Lung (tissue), 12 donors: ENCODE results near the gene JAML. TPM values are rescaled to one million over a fixed set of nuclear protein-coding genes. Genes with fewer than 3 reads are reported as not detected.

Experiments used
- ATAC-seq: fragments of 200-7000 bp; cut with Tn5 transposase; one replicate; pipeline ENCODE4 v1.9.1; 2020; ENCODE audit warnings: moderate number of reproducible peaks; ENCODE audit not compliant: insufficient read depth, low FRiP score
- DNase-seq, 3 donors: peaks; one replicate each; pipeline ENCODE4 v3.0.0-alpha.2; 2013 to 2017
- H3K27ac ChIP-seq, 2 donors: one replicate each; pipeline ENCODE4 v1.5.1; 2013; ENCODE audit warnings: mild to moderate bottlenecking in 2 of 2, moderate library complexity in 2 of 2, control low read depth in 1 of 2, inconsistent platforms in 1 of 2, low read depth in 1 of 2, low read length in 1 of 2
- H3K27me3 ChIP-seq, 3 donors: one replicate each; pipeline ENCODE4 v1.5.1; 2013; ENCODE audit warnings: low read length in 2 of 3; ENCODE audit not compliant: control insufficient read depth in 3 of 3, insufficient read depth in 3 of 3
- H3K36me3 ChIP-seq, 4 donors: one replicate each; pipeline ENCODE4 v1.5.1; 2013; ENCODE audit warnings: low read length in 4 of 4, mild to moderate bottlenecking in 1 of 4, moderate library complexity in 1 of 4; ENCODE audit not compliant: control insufficient read depth in 4 of 4, insufficient read depth in 4 of 4
- H3K4me1 ChIP-seq, 5 donors: one replicate each; pipeline ENCODE4 v1.5.1; 2013; ENCODE audit warnings: low read length in 5 of 5, mild to moderate bottlenecking in 2 of 5, moderate library complexity in 1 of 5; ENCODE audit not compliant: control insufficient read depth in 5 of 5, insufficient read depth in 5 of 5
- H3K4me3 ChIP-seq: one replicate; pipeline ENCODE4 v1.5.1; 2013; ENCODE audit warnings: mild to moderate bottlenecking, control low read depth, moderate library complexity
- H3K9ac ChIP-seq, 2 donors: one replicate each; pipeline ENCODE4 v1.5.1; 2013; ENCODE audit warnings: low read length in 2 of 2, control low read depth in 1 of 2; ENCODE audit not compliant: insufficient read depth in 1 of 2
- H3K9me3 ChIP-seq, 4 donors: one replicate each; pipeline ENCODE4 v1.5.1; 2013; ENCODE audit warnings: low read length in 3 of 4, mild to moderate bottlenecking in 1 of 4, moderate library complexity in 1 of 4; ENCODE audit not compliant: control insufficient read depth in 4 of 4, insufficient read depth in 3 of 4
- WGBS, 2 donors: extraction: QIAGEN DNeasy Blood & Tissue Kit; methylation state at CpG; one replicate each; pipeline ENCODE4 v1.1.7; 2013; 5-methylcytosine and 5-hydroxymethylcytosine counted together
- polyA plus RNA-seq, 2 donors: library from polyadenylated mRNA; stranded (reverse); fragments of 200-250 nt; gene quantifications; one replicate each; pipeline ENCODE4 v1.2.1, GENCODE V29; 2013
- total RNA-seq, 2 donors: library from RNA; depleted of rRNA in 1 of 2; stranded (reverse); fragments of >200 nt in 1 of 2; gene quantifications; one replicate each; pipeline ENCODE4 v1.2.1, GENCODE V29; 2014 to 2021
- TF ChIP-seq, protein P1 (sequence below): IDR thresholded peaks from 2 replicates; pipeline ENCODE4 v1.5.1; 2012; ENCODE audit warnings: mild to moderate bottlenecking; ENCODE audit errors: control extremely low read depth, extremely low read depth
- donor health status: control.
- donor health status: control.
- donor health status: Bipolar disorder and iron deficiency.
- donor health status: healthy.
- donor health status: DM: yes; HTN: yes; CAD: no.

Gene JAML
- total and polyA plus RNA-seq, 4 donors, result 29.3 to 49.1 (median 35.4) TPM

DNA sequence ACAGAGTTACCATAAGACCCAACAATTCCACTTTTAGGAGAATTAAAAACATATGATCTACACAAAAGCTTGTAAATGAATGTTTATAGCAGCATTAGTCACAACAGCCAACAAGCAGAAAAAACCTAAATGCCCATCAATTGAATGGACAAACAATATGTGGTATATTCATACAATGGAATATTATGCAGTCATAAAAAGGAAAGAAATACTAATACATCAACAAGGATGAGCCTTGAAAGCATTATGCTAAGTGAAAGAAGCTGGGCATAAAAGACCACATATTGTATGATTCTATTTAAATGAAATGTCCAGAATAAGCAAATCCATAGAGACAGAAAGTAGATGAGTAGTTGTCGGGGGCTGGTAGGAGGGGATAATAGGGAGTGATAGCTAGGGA lies 34.3 kb upstream of the JAML start:
- H3K36me3 ChIP-seq, result peaks cover 0 to 4% (median 0%) of the 10 kb centered on the region in 4 donors
- H3K9ac ChIP-seq, result no peak overlapping the region
- H3K27me3 ChIP-seq, result peaks cover 0 to 11% (median 2%) of the 10 kb centered on the region in 3 donors
- TF ChIP-seq, protein P1, sequence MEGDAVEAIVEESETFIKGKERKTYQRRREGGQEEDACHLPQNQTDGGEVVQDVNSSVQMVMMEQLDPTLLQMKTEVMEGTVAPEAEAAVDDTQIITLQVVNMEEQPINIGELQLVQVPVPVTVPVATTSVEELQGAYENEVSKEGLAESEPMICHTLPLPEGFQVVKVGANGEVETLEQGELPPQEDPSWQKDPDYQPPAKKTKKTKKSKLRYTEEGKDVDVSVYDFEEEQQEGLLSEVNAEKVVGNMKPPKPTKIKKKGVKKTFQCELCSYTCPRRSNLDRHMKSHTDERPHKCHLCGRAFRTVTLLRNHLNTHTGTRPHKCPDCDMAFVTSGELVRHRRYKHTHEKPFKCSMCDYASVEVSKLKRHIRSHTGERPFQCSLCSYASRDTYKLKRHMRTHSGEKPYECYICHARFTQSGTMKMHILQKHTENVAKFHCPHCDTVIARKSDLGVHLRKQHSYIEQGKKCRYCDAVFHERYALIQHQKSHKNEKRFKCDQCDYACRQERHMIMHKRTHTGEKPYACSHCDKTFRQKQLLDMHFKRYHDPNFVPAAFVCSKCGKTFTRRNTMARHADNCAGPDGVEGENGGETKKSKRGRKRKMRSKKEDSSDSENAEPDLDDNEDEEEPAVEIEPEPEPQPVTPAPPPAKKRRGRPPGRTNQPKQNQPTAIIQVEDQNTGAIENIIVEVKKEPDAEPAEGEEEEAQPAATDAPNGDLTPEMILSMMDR, result no peak
- no peak overlapping the region for H3K4me3 ChIP-seq
- peaks cover 0 to 2% (median 0%) of the 10 kb centered on the region in 4 donors for H3K9me3 ChIP-seq
- ATAC-seq (no peak), DNase-seq (no peak)
- no peak overlapping the region for H3K27ac ChIP-seq
- WGBS, 2 donors, result 97 to 99% methylated on average over 1 of the region's 1 CpG
- peaks cover 0 to 7% (median 0%) of the 10 kb centered on the region in 5 donors for H3K4me1 ChIP-seq

DNA sequence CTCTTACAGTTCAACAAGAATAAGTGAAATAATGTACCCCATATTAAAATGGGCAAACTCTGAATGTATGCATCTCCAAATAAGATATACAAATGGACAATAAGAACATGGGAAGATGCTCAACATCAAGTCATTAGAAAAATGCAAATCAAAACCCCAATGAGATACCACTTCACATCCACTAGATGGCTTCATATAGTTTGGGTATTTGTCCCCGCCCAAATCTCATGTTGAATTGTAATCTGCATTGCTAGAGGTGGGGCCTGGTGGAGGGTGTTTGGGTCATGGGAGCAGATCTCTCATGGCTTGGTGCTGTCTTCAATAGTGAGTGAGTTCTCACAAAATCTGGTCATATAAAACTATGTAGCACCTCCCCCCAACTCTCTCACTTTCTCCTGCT lies 33.6 kb upstream of the JAML start:
- ATAC-seq (no peak), DNase-seq (no peak)
- Histone ChIP-seq H3K9me3 (peaks cover 0 to 2% (median 0%) of the 10 kb centered on the region in 4 donors), H3K27me3 (peaks cover 0 to 9% (median 2%) of the 10 kb centered on the region in 3 donors), H3K27ac (no peak overlapping the region), H3K4me3 (no peak overlapping the region), H3K36me3 (peaks cover 0 to 4% (median 0%) of the 10 kb centered on the region in 4 donors), H3K4me1 (peaks cover 0 to 7% (median 0%) of the 10 kb centered on the region in 5 donors), H3K9ac (no peak overlapping the region)
- TF ChIP-seq, protein P1, result no peak
- 82 to 87% methylated on average over 1 of the region's 1 CpG for WGBS, 2 donors

DNA sequence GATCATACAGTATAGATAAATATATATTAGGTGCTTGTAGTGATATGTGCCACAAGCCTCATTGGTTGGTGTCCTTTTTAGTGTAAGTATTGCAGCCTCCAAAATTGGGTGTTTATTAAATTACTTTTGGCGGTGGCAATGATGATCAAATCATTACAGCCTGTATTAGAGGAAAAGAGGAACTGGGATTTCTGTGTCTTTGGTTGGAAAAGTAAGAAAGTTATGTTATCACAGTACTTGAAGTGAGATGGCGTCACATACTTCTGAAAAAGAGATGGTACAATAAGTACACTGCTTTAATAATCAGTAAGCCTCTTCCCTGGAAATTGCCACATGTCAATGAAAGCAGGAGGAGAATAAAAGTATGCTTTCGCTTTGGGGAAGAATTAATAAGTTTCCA lies 27.9 kb upstream of the JAML start:
- Histone ChIP-seq H3K9ac (peak overlapping the region in 1 of 2 donors; percentile 40), H3K27ac (no peak overlapping the region), H3K4me3 (no peak overlapping the region), H3K27me3 (peaks cover 0 to 16% (median 14%) of the 10 kb centered on the region in 3 donors), H3K9me3 (no peaks in the 10 kb centered on the region), H3K4me1 (peaks cover 0 to 3% (median 0%) of the 10 kb centered on the region in 5 donors), H3K36me3 (peaks cover 0 to 3% (median 0%) of the 10 kb centered on the region in 4 donors)
- 51 to 54% methylated on average over 3 of the region's 3 CpGs for WGBS, 2 donors
- ATAC-seq (no peak), DNase-seq (peak in 1 of 3 donors; percentile 18)
- TF ChIP-seq, protein P1, result no peak
